Ovary (tissue), 3 donors: ENCODE results near the gene WRNIP1.

ENCODE experiments used
- CTCF ChIP-seq, 3 donors: fragments of 450-650 bp in 2 of 3; fragments of 200-600 bp in 1 of 3; IDR thresholded peaks; one replicate each; pipeline versions ENCODE4 v1.5.1 to v1.8.0; 2016 to 2022; ENCODE audit warnings: antibody characterized with exemption in 3 of 3, mild to moderate bottlenecking in 1 of 3
- EP300 ChIP-seq: sonication (generic); formaldehyde crosslinking; IDR thresholded peaks from one replicate; pipeline ENCODE4 v1.6.1; 2017; ENCODE audit warnings: antibody characterized with exemption
- POLR2A ChIP-seq: fragments of 450-650 bp; IDR thresholded peaks from one replicate; pipeline ENCODE4 v1.6.1; 2017; ENCODE audit warnings: antibody characterized with exemption, mild to moderate bottlenecking, moderate library complexity
- donor health status: DM: no; HTN: no; CAD: no.

- TF ChIP-seq CTCF (IDR thresholded peaks at IDR 0.05) (no peak), EP300 (no peak), POLR2A (no peak)
Measured at GRCh38 chr6:2819978-2820377, 54.8 kb downstream of the WRNIP1 start.
